Mesenchymal stem cell (in vitro differentiated cells and primary cell): Measurements from ENCODE around the gene GPN2.

Experiments used
- DNase-seq: peaks from one replicate; pipeline ENCODE4 v3.0.0-alpha.2; 2013
- H2AFZ ChIP-seq: one replicate; pipeline ENCODE4 v1.6.1; 2013; ENCODE audit warnings: low read depth, mild to moderate bottlenecking, control low read depth, inconsistent platforms, low read length, moderate library complexity
- H2AK5ac ChIP-seq: 2 replicates; pipeline ENCODE4 v1.6.1; 2013; ENCODE audit warnings: low read length, moderate library complexity, mild to moderate bottlenecking, inconsistent platforms; ENCODE audit not compliant: severe bottlenecking
- H2BK120ac ChIP-seq: one replicate; pipeline ENCODE4 v1.6.1; 2013; ENCODE audit warnings: low read depth, mild to moderate bottlenecking, inconsistent platforms, low read length, moderate library complexity
- H2BK12ac ChIP-seq, 2 experiments: one replicate each; pipeline ENCODE4 v1.6.1; 2013; ENCODE audit warnings: inconsistent platforms in 2 of 2, low read length in 2 of 2, mild to moderate bottlenecking in 2 of 2, moderate library complexity in 2 of 2, control low read depth in 1 of 2
- H2BK15ac ChIP-seq: one replicate; pipeline ENCODE4 v1.6.1; 2013; ENCODE audit warnings: mild to moderate bottlenecking, low read depth, inconsistent platforms; ENCODE audit not compliant: poor library complexity, severe bottlenecking
- H2BK5ac ChIP-seq: 2 replicates; pipeline ENCODE4 v1.6.1; 2013; ENCODE audit warnings: low read depth, mild to moderate bottlenecking, low read length, control low read depth, inconsistent platforms; ENCODE audit not compliant: poor library complexity, severe bottlenecking
- H3K14ac ChIP-seq, 2 experiments: one replicate each; pipeline ENCODE4 v1.6.1; 2013; ENCODE audit warnings: inconsistent platforms in 2 of 2, low read length in 2 of 2, control low read depth in 1 of 2, mild to moderate bottlenecking in 1 of 2, moderate library complexity in 1 of 2
- H3K18ac ChIP-seq, 2 experiments: one replicate each; pipeline ENCODE4 v1.6.1; 2013; ENCODE audit warnings: inconsistent platforms in 2 of 2, low read length in 2 of 2, control low read depth in 1 of 2, low read depth in 1 of 2, mild to moderate bottlenecking in 1 of 2
- H3K23ac ChIP-seq, 2 experiments: one replicate each; pipeline ENCODE4 v1.6.1; 2013; ENCODE audit warnings: inconsistent platforms in 2 of 2, low read length in 2 of 2, mild to moderate bottlenecking in 2 of 2, moderate library complexity in 2 of 2, control low read depth in 1 of 2
- H3K27ac ChIP-seq: 2 replicates; pipeline ENCODE4 v1.5.1; 2013; ENCODE audit warnings: mild to moderate bottlenecking, moderate library complexity, low read length, control low read depth, inconsistent platforms; ENCODE audit not compliant: poor library complexity, severe bottlenecking
- H3K27me3 ChIP-seq, 2 experiments: 2 replicates each; pipeline versions ENCODE4 v1.6.1 to v1.7.0; 2013; ENCODE audit warnings: low read length in 2 of 2, mild to moderate bottlenecking in 2 of 2, moderate library complexity in 2 of 2, control low read depth in 1 of 2, inconsistent platforms in 1 of 2; ENCODE audit not compliant: control insufficient read depth in 1 of 2, insufficient read depth in 1 of 2
- H3K36me3 ChIP-seq, 2 experiments: 2 replicates each; pipeline versions ENCODE4 v1.6.1 to v1.7.0; 2013; ENCODE audit warnings: low read length in 2 of 2, control low read depth in 1 of 2, inconsistent platforms in 1 of 2, low read depth in 1 of 2, mild to moderate bottlenecking in 1 of 2; ENCODE audit not compliant: insufficient read depth in 2 of 2, control insufficient read depth in 1 of 2
- H3K4ac ChIP-seq, 2 experiments: one replicate each; pipeline ENCODE4 v1.6.1; 2013; ENCODE audit warnings: inconsistent platforms in 2 of 2, low read length in 2 of 2, mild to moderate bottlenecking in 2 of 2, moderate library complexity in 2 of 2, control low read depth in 1 of 2, low read depth in 1 of 2
- H3K4me1 ChIP-seq: 2 replicates; pipeline ENCODE4 v1.6.1; 2013; ENCODE audit warnings: low read depth, low read length, control low read depth; ENCODE audit not compliant: control insufficient read depth, insufficient read depth
- H3K4me2 ChIP-seq: 2 replicates; pipeline ENCODE4 v1.6.1; 2013; ENCODE audit warnings: low read length, mild to moderate bottlenecking, inconsistent platforms; ENCODE audit not compliant: poor library complexity, severe bottlenecking
- H3K4me3 ChIP-seq, 2 experiments: 2 replicates each; pipeline versions ENCODE4 v1.5.1 to v1.7.0; 2013; ENCODE audit warnings: low read length in 2 of 2, mild to moderate bottlenecking in 2 of 2, control low read depth in 1 of 2, low read depth in 1 of 2; ENCODE audit not compliant: insufficient read depth in 1 of 2
- H3K79me1 ChIP-seq: replicated peaks from 2 replicates; pipeline ENCODE4 v1.6.1; 2013; ENCODE audit warnings: mild to moderate bottlenecking, control low read depth, low read length, inconsistent platforms; ENCODE audit not compliant: poor library complexity, severe bottlenecking
- H3K9ac ChIP-seq: 2 replicates; pipeline ENCODE4 v1.7.0; 2013; ENCODE audit warnings: mild to moderate bottlenecking, low read length, moderate library complexity
- H3K9me3 ChIP-seq: 2 replicates; pipeline ENCODE4 v1.7.0; 2013; ENCODE audit warnings: mild to moderate bottlenecking, low read length; ENCODE audit not compliant: control insufficient read depth
- H4K8ac ChIP-seq: one replicate; pipeline ENCODE4 v1.6.1; 2013; ENCODE audit warnings: inconsistent platforms, mild to moderate bottlenecking, low read length, moderate library complexity
- H4K91ac ChIP-seq: one replicate; pipeline ENCODE4 v1.6.1; 2013; ENCODE audit warnings: mild to moderate bottlenecking, low read length, inconsistent platforms
- WGBS: methylation state at CpG from one replicate; pipeline ENCODE4 v1.1.7; 2013; ENCODE audit warnings: mixed read lengths; 5-methylcytosine and 5-hydroxymethylcytosine counted together

The GPN2 gene

DNA sequence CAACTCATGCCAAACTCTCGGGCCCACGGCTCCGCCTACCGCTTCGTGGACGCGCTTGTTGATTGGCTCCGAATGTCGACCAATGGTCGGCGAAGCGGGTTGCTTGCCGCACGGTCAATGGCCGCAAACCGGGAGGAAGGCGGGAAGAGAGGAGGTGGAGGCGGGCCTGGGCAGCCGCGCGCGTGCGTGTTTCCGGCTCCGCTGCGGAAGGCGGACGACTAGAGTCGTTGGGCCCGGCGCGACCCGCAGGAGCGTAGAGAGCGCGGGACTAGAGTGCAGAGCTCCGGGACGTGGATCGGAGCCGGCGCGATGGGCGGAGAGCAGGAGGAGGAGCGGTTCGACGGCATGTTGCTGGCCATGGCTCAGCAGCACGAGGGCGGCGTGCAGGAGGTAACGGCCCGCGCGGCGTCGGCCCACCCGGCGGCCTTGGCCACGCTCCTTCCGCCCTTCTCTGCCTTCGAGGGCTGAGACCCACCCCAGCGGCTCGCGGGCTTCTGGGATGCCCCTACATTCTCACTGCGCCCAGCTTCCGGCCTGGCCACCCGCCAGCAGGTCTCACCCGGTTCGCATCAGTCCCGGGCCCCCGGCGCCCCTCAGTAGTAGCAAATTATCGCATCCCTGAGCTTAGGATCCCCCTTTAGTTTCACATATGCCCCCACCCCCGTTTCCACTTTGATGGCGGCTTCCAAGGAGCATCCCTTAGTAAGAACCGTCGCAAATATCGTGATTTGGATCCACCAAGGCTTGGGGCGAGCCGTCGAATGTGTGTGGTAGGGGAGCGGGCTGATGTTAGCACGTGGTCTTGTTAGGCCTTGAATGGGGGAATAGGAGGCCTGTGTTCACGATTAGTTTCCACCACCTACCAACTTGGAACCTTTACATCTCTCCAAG lies 31.7 kb upstream of the GPN2 start, which contains the start of gene NUDC:
TSS of gene NUDC (plus strand) at position 204 of the 891 bp plus-strand sequence. CDS start at position 310, 106 bp downstream.
- Histone ChIP-seq H2BK5ac (no peak within 1 kb of the TSS), H2BK120ac (no peak within 1 kb of the TSS), H3K79me1 (peaks cover 3% of the 10 kb centered on the region), H4K91ac (peak within 1 kb of the TSS; percentile 90), H3K9ac (peak within 1 kb of the TSS; percentile 96), H3K4me2 (peak within 1 kb of the TSS; percentile 80), H3K4me3 (peak within 1 kb of the TSS; percentile 81 to 93), H3K9me3 (no peaks in the 10 kb centered on the region), H2BK15ac (no peak within 1 kb of the TSS), H3K4ac (peak within 1 kb of the TSS; percentile 30 to 32), H3K27ac (peak within 1 kb of the TSS; percentile 48), H3K27me3 (no peaks in the 10 kb centered on the region), H2AK5ac (no peak within 1 kb of the TSS), H2AFZ (peak within 1 kb of the TSS; percentile 94), H2BK12ac (peak within 1 kb of the TSS in 1 of 2 experiments; percentile 67), H3K18ac (peak within 1 kb of the TSS; percentile 85 to 92), H3K4me1 (peaks cover 4% of the 10 kb centered on the region), H4K8ac (peak within 1 kb of the TSS; percentile 88), H3K36me3 (peaks cover 13 to 22% of the 10 kb centered on the region in 2 experiments), H3K14ac (peak within 1 kb of the TSS in 1 of 2 experiments; percentile 82), H3K23ac (no peak within 1 kb of the TSS)
- peak; percentile 98 for DNase-seq
- 1% methylated on average over 75 of the region's 83 CpGs for WGBS

DNA sequence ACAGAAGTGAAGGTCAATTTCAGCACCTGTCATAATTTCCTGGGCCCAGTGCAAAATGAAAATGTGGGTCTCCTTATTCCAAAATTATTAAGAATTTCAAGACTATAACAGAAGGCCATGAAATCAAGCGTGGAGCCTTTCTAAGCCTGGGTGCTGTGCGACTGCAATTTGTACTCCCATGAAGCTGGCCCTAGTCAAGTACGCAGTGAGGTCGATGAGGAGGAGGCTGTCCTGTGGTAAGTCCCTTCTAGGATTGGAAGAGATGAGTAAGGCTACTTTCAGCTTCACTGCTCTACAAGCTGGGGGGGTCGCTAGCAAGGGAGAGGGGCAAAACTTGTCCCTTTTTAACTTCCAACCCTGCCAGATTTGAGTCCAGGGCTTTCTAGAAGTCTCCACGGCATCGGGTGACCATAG lies 31.1 kb upstream of the GPN2 start:
- H3K27ac ChIP-seq, result peak overlapping the region; percentile 4
- peak overlapping the region; percentile 20 to 93 for H3K4me3 ChIP-seq
- no peak overlapping the region for H2AK5ac ChIP-seq
- peak overlapping the region; percentile 80 for H3K4me2 ChIP-seq
- H3K23ac ChIP-seq, result no peak overlapping the region
- H3K79me1 ChIP-seq, result peaks cover under 1% of the 10 kb centered on the region
- 39% methylated on average over 7 of the region's 7 CpGs for WGBS
- H3K4me1 ChIP-seq, result peaks cover 4% of the 10 kb centered on the region
- H3K9ac ChIP-seq, result peak overlapping the region; percentile 96
- H4K8ac ChIP-seq, result peak overlapping the region; percentile 74
- DNase-seq, result no peak
- no peaks in the 10 kb centered on the region for H3K27me3 ChIP-seq
- peak overlapping the region in 1 of 2 experiments; percentile 23 for H3K14ac ChIP-seq
- H3K18ac ChIP-seq, result peak overlapping the region in 1 of 2 experiments; percentile 55
- H2BK15ac ChIP-seq, result no peak overlapping the region
- no peaks in the 10 kb centered on the region for H3K9me3 ChIP-seq
- no peak overlapping the region for H2BK120ac ChIP-seq
- peak overlapping the region in 1 of 2 experiments; percentile 67 for H2BK12ac ChIP-seq
- no peak overlapping the region for H3K4ac ChIP-seq
- peaks cover 10 to 16% of the 10 kb centered on the region in 2 experiments for H3K36me3 ChIP-seq
- H4K91ac ChIP-seq, result no peak overlapping the region
- H2BK5ac ChIP-seq, result no peak overlapping the region
- H2AFZ ChIP-seq, result peak overlapping the region; percentile 94

DNA sequence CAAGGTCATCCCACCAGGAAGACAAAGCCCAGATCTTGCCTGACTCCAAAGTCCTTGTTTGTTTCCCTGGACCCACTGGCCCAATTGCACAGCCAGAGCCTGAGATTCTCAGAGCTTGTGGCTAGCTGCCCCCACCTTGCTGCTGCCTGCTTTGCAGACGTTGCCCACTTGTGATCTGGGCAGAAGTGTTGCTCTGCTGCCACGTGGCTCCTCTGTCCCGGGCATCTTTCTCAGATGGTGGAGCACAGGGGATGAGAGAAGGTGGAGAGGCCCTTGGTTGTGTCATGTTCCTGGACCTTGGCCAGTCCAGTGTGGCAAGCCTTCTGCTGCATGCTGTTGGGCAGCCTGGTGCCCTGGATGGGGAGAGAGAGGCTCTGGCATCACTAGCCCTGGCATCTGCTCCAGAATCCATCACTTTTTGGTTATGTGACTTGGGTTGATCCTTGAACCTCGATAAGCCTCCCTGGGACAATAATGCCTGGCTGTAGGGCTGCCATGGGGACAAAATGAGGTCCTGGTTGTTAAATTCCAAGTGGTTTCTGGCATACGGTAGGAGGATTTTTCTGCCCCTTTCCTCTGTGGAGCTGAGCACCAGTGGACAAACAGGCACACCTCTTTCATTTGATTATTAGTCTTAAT lies 25.2 kb upstream of the GPN2 start:
- H3K4me3 ChIP-seq, result no peak overlapping the region
- H3K4ac ChIP-seq, result no peak overlapping the region
- H3K23ac ChIP-seq, result no peak overlapping the region
- H2BK5ac ChIP-seq, result no peak overlapping the region
- DNase-seq, result no peak
- H3K79me1 ChIP-seq, result no peaks in the 10 kb centered on the region
- 77% methylated on average over 5 of the region's 5 CpGs for WGBS
- no peak overlapping the region for H2AFZ ChIP-seq
- no peaks in the 10 kb centered on the region for H3K27me3 ChIP-seq
- no peak overlapping the region for H3K9ac ChIP-seq
- H3K18ac ChIP-seq, result no peak overlapping the region
- no peak overlapping the region for H2BK12ac ChIP-seq
- H3K4me1 ChIP-seq, result peaks cover 5% of the 10 kb centered on the region
- no peak overlapping the region for H2AK5ac ChIP-seq
- no peak overlapping the region for H4K91ac ChIP-seq
- no peak overlapping the region for H3K14ac ChIP-seq
- H3K36me3 ChIP-seq, result peaks cover 0 to 4% of the 10 kb centered on the region in 2 experiments
- H4K8ac ChIP-seq, result no peak overlapping the region
- no peak overlapping the region for H3K27ac ChIP-seq
- H3K4me2 ChIP-seq, result no peak overlapping the region
- no peaks in the 10 kb centered on the region for H3K9me3 ChIP-seq
- H2BK120ac ChIP-seq, result no peak overlapping the region
- no peak overlapping the region for H2BK15ac ChIP-seq
